Stimulated activated CD8-positive, alpha-beta memory T cell treated with anti-CD3 and anti-CD28 coated beads, Interleukin-2, amount 100 ng/mL, for 1 hour (primary cell): Measurements from ENCODE around the gene BMPR1A.
"Not testable (repeated sequence)": the region's sequence is repeated elsewhere in the genome, so short reads cannot be mapped to it uniquely, and the experiment has no call there.

Source experiments
- DNase-seq, 2 donors: peaks; one replicate each; pipeline ENCODE4 v3.0.0-alpha.2; 2020; ENCODE audit warnings: low read depth in 2 of 2

BMPR1A gene

GRCh38 chr10:86940076-86940475 is 183.7 kb downstream of the BMPR1A start:
- not testable (repeated sequence) for DNase-seq

GRCh38 chr10:86940677-86941076 is 184.3 kb downstream of the BMPR1A start:
- DNase-seq, result no peak

- no peak for DNase-seq
Measured at GRCh38 chr10:86941426-86941825, 185.0 kb downstream of the BMPR1A start.

GRCh38 chr10:86941991-86942421 is 185.6 kb downstream of the BMPR1A start:
- no peak for DNase-seq

- no peak for DNase-seq
Measured at GRCh38 chr10:86942441-86943315, 186.3 kb downstream of the BMPR1A start.

GRCh38 chr10:86943316-86944030 is 187.1 kb downstream of the BMPR1A start:
- no peak for DNase-seq

- no peak for DNase-seq
Measured at GRCh38 chr10:86944031-86944419, 187.6 kb downstream of the BMPR1A start.

- no peak for DNase-seq
Measured at GRCh38 chr10:86944471-86944870, 188.1 kb downstream of the BMPR1A start.

GRCh38 chr10:86944907-86945306 is 188.5 kb downstream of the BMPR1A start:
- DNase-seq, result no peak

- DNase-seq, result no peak
Measured at GRCh38 chr10:86945361-86946212, 189.2 kb downstream of the BMPR1A start.

GRCh38 chr10:86946213-86947155 is 190.1 kb downstream of the BMPR1A start:
- DNase-seq, result no peak

GRCh38 chr10:86947806-86948205 is 191.4 kb downstream of the BMPR1A start:
- DNase-seq, result not testable (repeated sequence)

GRCh38 chr10:86950349-86950748 is 193.9 kb downstream of the BMPR1A start:
- DNase-seq, result no peak

GRCh38 chr10:86951184-86951761 is 194.9 kb downstream of the BMPR1A start:
- no peak for DNase-seq

GRCh38 chr10:86952106-86952505 is 195.7 kb downstream of the BMPR1A start:
- DNase-seq, result no peak

- not testable (repeated sequence) for DNase-seq
Measured at GRCh38 chr10:86952697-86953096, 196.3 kb downstream of the BMPR1A start.

GRCh38 chr10:86953747-86954680 is 197.6 kb downstream of the BMPR1A start:
- DNase-seq, result no peak

- DNase-seq, result no peak
Measured at GRCh38 chr10:86954681-86955500, 198.5 kb downstream of the BMPR1A start.
